Parietal lobe (tissue), 1 donor: ENCODE measurements around the gene FLRT2. TPM values are rescaled to one million over a fixed set of nuclear protein-coding genes. Genes with fewer than 3 reads are reported as not detected.

Experiments
- total RNA-seq: library from RNA; depleted of rRNA; stranded (reverse); fragments of >200 nt; gene quantifications from one replicate; pipeline ENCODE4 v1.2.3, GENCODE V29; 2014

Gene FLRT2
- total RNA-seq, result 372 TPM

GRCh38 chr14:85529803-85530574 is at the start of gene FLRT2:
TSS of gene FLRT2 (plus strand) at chr14:85530144. CDS start at chr14:85621515, 91,371 bp downstream.

